CD4-positive, alpha-beta T cell treated with Interleukin-2 at 100 ng/mL for 4 hours (primary cell): ENCODE results near the gene BCDIN3D.
"Not testable (repeated sequence)": the region's sequence is repeated elsewhere in the genome, so short reads cannot be mapped to it uniquely, and the experiment has no call there.

Source experiments
- DNase-seq: peaks from one replicate; pipeline ENCODE4 v3.0.0-alpha.2; 2020; ENCODE audit warnings: low spot score

BCDIN3D gene

GRCh38 chr12:49876070-49876469, 33.2 kb upstream of the BCDIN3D start:
- DNase-seq: no peak

GRCh38 chr12:49875115-49875720, 32.3 kb upstream of the BCDIN3D start:
- DNase-seq: no peak

- no peak for DNase-seq
Observed at GRCh38 chr12:49874142-49874897, 31.4 kb upstream of the BCDIN3D start.

GRCh38 chr12:49873361-49873934, 30.5 kb upstream of the BCDIN3D start:
- DNase-seq: no peak

- DNase-seq: no peak
Observed at GRCh38 chr12:49872781-49873181, 29.9 kb upstream of the BCDIN3D start.

GRCh38 chr12:49872381-49872780, 29.5 kb upstream of the BCDIN3D start:
- DNase-seq: no peak

GRCh38 chr12:49871811-49872251, 28.9 kb upstream of the BCDIN3D start:
- not testable (repeated sequence) for DNase-seq

GRCh38 chr12:49871263-49871561, 28.3 kb upstream of the BCDIN3D start:
- DNase-seq: no peak

- no peak for DNase-seq
Observed at GRCh38 chr12:49870501-49871262, 27.8 kb upstream of the BCDIN3D start.

GRCh38 chr12:49869816-49870500, 27.1 kb upstream of the BCDIN3D start:
- no peak for DNase-seq

GRCh38 chr12:49868952-49869815, 26.3 kb upstream of the BCDIN3D start:
- no peak for DNase-seq

GRCh38 chr12:49868449-49868848, 25.5 kb upstream of the BCDIN3D start:
- no peak for DNase-seq

GRCh38 chr12:49867570-49868341, 24.9 kb upstream of the BCDIN3D start:
- DNase-seq: no peak

- peak; percentile 76 for DNase-seq
Observed at GRCh38 chr12:49866859-49867569, 24.1 kb upstream of the BCDIN3D start.

GRCh38 chr12:49865782-49866135, 22.9 kb upstream of the BCDIN3D start:
- DNase-seq: no peak

GRCh38 chr12:49865109-49865781, 22.3 kb upstream of the BCDIN3D start:
- DNase-seq: no peak

GRCh38 chr12:49864798-49865090, 21.8 kb upstream of the BCDIN3D start:
- no peak for DNase-seq

GRCh38 chr12:49863946-49864797, 21.3 kb upstream of the BCDIN3D start:
- no peak for DNase-seq

- not testable (repeated sequence) for DNase-seq
Observed at GRCh38 chr12:49860921-49861320, 18.0 kb upstream of the BCDIN3D start.
